MCF 10A (cell line): Measurements from ENCODE around the gene ATF5. TPM values are rescaled to one million over a fixed set of nuclear protein-coding genes. Genes with fewer than 3 reads are reported as not detected.

ENCODE experiments used
- BruUV-seq: library from RNA; stranded (reverse); fragments of 400-500 nt; replicated peaks from 2 replicates; lab custom pipeline; 2021; lab: Mats Ljungman, UMichigan
- CTCF ChIA-PET: fragments of 300-600 bp; sonication (Branson Sonifier 250); formaldehyde crosslinking; extraction: SDS; loops from one replicate; lab custom pipeline; 2021; ENCODE audit warnings: antibody characterized with exemption, inconsistent platforms; lab: Yijun Ruan, JAX
- POLR2A ChIA-PET: fragments of 300-600, 350-650 bp; sonication (Branson Sonifier 250); formaldehyde crosslinking; extraction: SDS; loops from one replicate; lab custom pipeline; 2020; ENCODE audit warnings: antibody characterized with exemption, inconsistent platforms; lab: Yijun Ruan, JAX
- DNase-seq: peaks from one replicate; pipeline ENCODE4 v3.0.0-alpha.2; 2018; ENCODE audit not compliant: unreplicated experiment
- H3K27ac Mint-ChIP-seq: one replicate; pipeline ENCODE4 v1.8.0; 2022; ENCODE audit warnings: mild to moderate bottlenecking, low read depth, mixed read lengths; ENCODE audit not compliant: unreplicated experiment
- H3K27me3 Mint-ChIP-seq: one replicate; pipeline ENCODE4 v1.8.0; 2022; ENCODE audit warnings: mixed read lengths; ENCODE audit not compliant: insufficient read depth, unreplicated experiment
- H3K36me3 Mint-ChIP-seq: one replicate; pipeline ENCODE4 v1.8.0; 2022; ENCODE audit warnings: mild to moderate bottlenecking, moderate library complexity, mixed read lengths; ENCODE audit not compliant: insufficient read depth, unreplicated experiment
- H3K4me1 Mint-ChIP-seq: one replicate; pipeline ENCODE4 v1.8.0; 2022; ENCODE audit warnings: mixed read lengths; ENCODE audit not compliant: insufficient read depth, unreplicated experiment
- H3K4me3 Mint-ChIP-seq: one replicate; pipeline ENCODE4 v1.8.0; 2022; ENCODE audit warnings: mild to moderate bottlenecking, moderate library complexity, mixed read lengths; ENCODE audit not compliant: unreplicated experiment
- H3K9me3 Mint-ChIP-seq: one replicate; pipeline ENCODE4 v1.8.0; 2022; ENCODE audit warnings: mixed read lengths; ENCODE audit not compliant: unreplicated experiment
- intact Hi-C: fragments of 100-400 bp; cut with micrococcal nuclease; formaldehyde crosslinking; loops from 2 replicates; pipeline ENCODE4 v1.14.1; 2022
- total RNA-seq: library from RNA; stranded (reverse); gene quantifications from 2 replicates; pipeline ENCODE4 v1.2.3, GENCODE V29; 2022
- TF ChIP-seq, protein P1 (sequence below): fragments of 200-600 bp; IDR thresholded peaks from one replicate; pipeline ENCODE4 v1.8.0; 2022; ENCODE audit warnings: antibody characterized with exemption, mild to moderate bottlenecking; ENCODE audit not compliant: unreplicated experiment

ATF5 gene
- total RNA-seq, 1 experiment from 2014 or later: 23.7 TPM

GRCh38 chr19:49932731-49933131, 3.7 kb downstream of the ATF5 start:
- Mint-ChIP-seq H3K36me3 (peaks cover 45% of the 10 kb centered on the region), H3K27ac (no peak overlapping the region), H3K4me1 (peaks cover 12% of the 10 kb centered on the region), H3K27me3 (no peaks in the 10 kb centered on the region), H3K9me3 (no peaks in the 10 kb centered on the region), H3K4me3 (no peak overlapping the region)
- BruUV-seq: no TSS peak
- intact Hi-C loops: no loop called here
- ChIA-PET CTCF (interaction anchor here (2.2 kb wide), 1 partner anchor 203 kb away, joined by 6 read pairs; no protein-coding TSS in a partner anchor), POLR2A (interaction anchor here (0.7 kb wide), 1 partner anchor 780 kb away, joined by 3 read pairs; no protein-coding TSS in a partner anchor)
- TF ChIP-seq, protein P1, sequence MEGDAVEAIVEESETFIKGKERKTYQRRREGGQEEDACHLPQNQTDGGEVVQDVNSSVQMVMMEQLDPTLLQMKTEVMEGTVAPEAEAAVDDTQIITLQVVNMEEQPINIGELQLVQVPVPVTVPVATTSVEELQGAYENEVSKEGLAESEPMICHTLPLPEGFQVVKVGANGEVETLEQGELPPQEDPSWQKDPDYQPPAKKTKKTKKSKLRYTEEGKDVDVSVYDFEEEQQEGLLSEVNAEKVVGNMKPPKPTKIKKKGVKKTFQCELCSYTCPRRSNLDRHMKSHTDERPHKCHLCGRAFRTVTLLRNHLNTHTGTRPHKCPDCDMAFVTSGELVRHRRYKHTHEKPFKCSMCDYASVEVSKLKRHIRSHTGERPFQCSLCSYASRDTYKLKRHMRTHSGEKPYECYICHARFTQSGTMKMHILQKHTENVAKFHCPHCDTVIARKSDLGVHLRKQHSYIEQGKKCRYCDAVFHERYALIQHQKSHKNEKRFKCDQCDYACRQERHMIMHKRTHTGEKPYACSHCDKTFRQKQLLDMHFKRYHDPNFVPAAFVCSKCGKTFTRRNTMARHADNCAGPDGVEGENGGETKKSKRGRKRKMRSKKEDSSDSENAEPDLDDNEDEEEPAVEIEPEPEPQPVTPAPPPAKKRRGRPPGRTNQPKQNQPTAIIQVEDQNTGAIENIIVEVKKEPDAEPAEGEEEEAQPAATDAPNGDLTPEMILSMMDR: no peak
- DNase-seq: no peak

- Mint-ChIP-seq H3K36me3 (peaks cover 37% of the 10 kb centered on the region), H3K9me3 (no peaks in the 10 kb centered on the region), H3K27me3 (no peaks in the 10 kb centered on the region), H3K4me1 (peaks cover 9% of the 10 kb centered on the region), H3K4me3 (no peak overlapping the region), H3K27ac (no peak overlapping the region)
- ChIA-PET CTCF (interaction anchor here (0.6 to 2.2 kb wide), 3 partner anchors 14 to 202 kb away, joined by 4 to 6 read pairs (median 5); no protein-coding TSS in a partner anchor), POLR2A (interaction anchor here (0.6 to 0.7 kb wide), 2 partner anchors 56 to 779 kb away, joined by 3 read pairs; partner anchors contain the start of gene AKT1S1)
- TF ChIP-seq, protein P1: no peak
- intact Hi-C loops: no loop called here
- no peak for DNase-seq
- no TSS peak for BruUV-seq
These were observed 4.6 kb downstream of the ATF5 start for GRCh38 chr19:49933643-49934042.

DNA sequence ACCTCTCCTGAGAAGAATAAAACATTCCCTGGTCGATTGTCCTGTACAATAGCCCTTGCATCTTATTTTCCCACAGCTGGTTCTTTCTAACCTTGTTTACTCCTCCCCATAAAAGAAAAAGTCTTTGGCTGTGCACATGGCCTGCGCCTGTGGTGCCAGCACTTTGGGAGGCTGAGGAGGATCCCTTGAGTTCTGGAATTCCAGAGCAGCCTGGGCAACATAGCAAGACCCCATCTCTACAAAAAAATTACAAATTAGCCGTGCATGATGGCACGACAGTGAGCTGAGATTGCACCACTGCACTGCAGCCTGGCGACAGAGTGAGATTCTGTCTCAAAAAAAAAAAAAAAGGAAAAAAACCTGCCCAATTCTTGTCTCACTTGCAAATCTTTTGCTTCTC, 7.5 kb downstream of the ATF5 start:
- peaks cover 14% of the 10 kb centered on the region for H3K36me3 Mint-ChIP-seq
- H3K9me3 Mint-ChIP-seq: no peaks in the 10 kb centered on the region
- ChIA-PET CTCF (interaction anchor here (1.0 to 4.4 kb wide), 2 partner anchors 54 to 199 kb away, joined by 3 to 52 read pairs; no protein-coding TSS in a partner anchor), POLR2A (no interaction called here)
- H3K4me3 Mint-ChIP-seq: no peak overlapping the region
- TF ChIP-seq, protein P1: no peak
- no peak for DNase-seq
- H3K27me3 Mint-ChIP-seq: no peaks in the 10 kb centered on the region
- no TSS peak for BruUV-seq
- intact Hi-C loops: loop anchor here (2.0 kb wide), 1 partner anchor 88 kb away; the partner anchor contains the start of gene VRK3
- no peak overlapping the region for H3K27ac Mint-ChIP-seq
- H3K4me1 Mint-ChIP-seq: no peaks in the 10 kb centered on the region

DNA sequence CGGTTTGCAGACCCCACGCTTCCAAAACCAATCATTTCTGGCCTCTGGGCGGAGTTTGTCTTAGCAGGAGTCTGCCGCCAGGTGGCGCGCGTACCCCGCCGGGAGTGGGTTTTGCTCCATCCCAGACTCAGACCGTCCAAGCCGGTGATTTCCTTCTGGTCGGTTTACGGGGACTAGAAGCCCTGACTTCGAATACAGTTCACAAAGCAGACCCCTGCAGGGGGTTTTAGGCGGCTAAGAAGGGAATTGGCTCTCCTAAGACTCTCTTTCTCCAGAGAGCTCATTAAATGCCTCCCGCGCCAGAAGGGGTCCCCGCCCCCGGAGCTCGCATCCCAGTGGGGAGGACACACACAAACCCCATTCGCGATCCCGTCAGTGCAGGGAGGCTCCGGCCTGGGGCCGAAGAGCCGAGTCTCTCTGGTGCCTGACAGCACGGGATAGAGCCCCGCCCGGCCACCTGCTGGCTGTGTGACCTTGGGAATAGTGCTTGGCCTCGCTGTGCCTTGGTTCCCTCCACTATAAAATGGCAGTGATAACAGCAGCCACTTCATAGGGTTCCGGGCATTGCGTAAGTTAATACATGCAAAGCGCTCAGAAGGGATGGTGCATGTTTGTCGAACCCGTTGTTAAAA, 8.9 kb downstream of the ATF5 start:
- H3K27ac Mint-ChIP-seq: no peak overlapping the region
- intact Hi-C loops: loop anchor here (1.0 to 2.0 kb wide), 2 partner anchors 45 to 87 kb away; partner anchors contain the start of gene VRK3
- H3K27me3 Mint-ChIP-seq: peaks cover 7% of the 10 kb centered on the region
- no peaks in the 10 kb centered on the region for H3K4me1 Mint-ChIP-seq
- TF ChIP-seq, protein P1: peak; percentile 98
- H3K4me3 Mint-ChIP-seq: no peak overlapping the region
- H3K36me3 Mint-ChIP-seq: peaks cover 7% of the 10 kb centered on the region
- POLR2A ChIA-PET: no interaction called here
- no TSS peak for BruUV-seq
- peak; percentile 78 for DNase-seq
- no peaks in the 10 kb centered on the region for H3K9me3 Mint-ChIP-seq
- CTCF ChIA-PET: interaction anchor here (0.6 to 4.4 kb wide), 23 partner anchors 11 to 855 kb away, joined by 3 to 52 read pairs (median 3); partner anchors contain the start of gene VRK3
